Activated T-cell treated with anti-CD3 and anti-CD28 coated beads for 48 hours (primary cell): ENCODE measurements around the gene NDUFB7.
A peak's percentile ranks its signal among the peaks of the same experiment; 100 is the strongest.
"Not testable (repeated sequence)": the region's sequence is repeated elsewhere in the genome, so short reads cannot be mapped to it uniquely, and the experiment has no call there.

Source experiments
- DNase-seq: peaks from one replicate; pipeline ENCODE4 v3.0.0-alpha.2; 2020; ENCODE audit warnings: low read depth

Gene NDUFB7

GRCh38 chr19:14571695-14572490, at the start of gene NDUFB7:
Gene NDUFB7, minus strand, starts transcription at chr19:14572066. Its CDS starts 66 bp downstream, at chr19:14572000.
- DNase-seq = peak; percentile 88

DNA sequence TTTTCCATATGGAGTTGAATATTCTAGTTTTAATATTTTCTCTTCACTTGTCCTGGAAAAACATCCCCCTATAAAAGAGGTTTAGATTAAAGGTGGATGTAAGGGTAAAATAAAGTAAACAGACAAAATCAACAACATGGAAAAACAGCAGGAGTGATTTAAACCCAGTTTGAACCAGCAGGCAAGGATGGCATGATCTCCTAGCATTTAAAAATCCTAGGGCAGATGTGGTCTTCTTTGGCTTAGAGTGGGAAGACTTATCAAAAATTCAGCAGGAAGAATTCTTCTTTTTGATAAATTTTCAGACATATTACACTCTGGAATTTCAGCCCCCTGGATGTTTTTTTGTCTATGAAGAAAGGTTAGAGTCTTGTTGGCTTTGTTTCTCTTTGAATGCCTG, 47.5 kb upstream of the NDUFB7 start:
- DNase-seq = no peak

DNA sequence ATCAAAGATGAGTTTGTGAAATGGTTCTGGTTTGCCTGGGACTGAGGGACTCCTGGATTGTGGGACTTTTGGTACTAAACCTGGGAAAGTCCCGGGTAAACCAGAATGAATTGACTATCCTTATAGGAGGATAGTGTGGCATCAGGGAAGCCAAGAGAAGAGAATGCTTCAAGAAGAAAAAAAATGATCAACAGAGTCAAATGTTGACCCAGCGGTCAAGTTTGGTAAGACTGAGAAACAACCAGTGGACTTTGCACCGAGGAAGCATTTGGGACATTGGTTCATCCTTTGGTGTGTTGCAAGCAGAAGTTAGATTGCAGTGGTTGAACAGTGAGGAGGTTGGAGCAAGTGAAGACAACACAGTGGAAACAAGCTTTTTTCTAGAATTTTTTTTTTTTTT, 44.5 kb upstream of the NDUFB7 start:
- DNase-seq = no peak

DNA sequence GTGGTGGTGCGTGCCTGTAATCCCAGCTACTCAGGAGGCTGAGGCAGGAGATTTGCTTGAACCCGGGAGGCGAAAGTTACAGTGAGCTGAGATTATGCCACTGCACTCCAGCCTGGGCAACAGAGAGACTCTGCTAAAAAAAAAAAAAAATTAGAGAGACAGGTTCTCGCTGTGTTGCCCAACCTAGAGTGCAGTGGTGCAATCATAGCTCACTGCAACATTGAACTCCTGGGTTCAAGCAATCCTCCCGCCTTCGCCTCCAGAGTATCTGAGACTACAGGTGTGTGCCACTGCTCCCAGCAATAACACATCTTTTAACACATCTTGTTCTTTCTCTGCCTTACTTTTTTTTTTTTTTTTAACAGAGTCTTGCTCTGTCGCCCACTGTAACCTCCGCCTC, 43.8 kb upstream of the NDUFB7 start:
- DNase-seq = no peak

- no peak for DNase-seq
Measured at GRCh38 chr19:14614099-14614412, 42.2 kb upstream of the NDUFB7 start.

DNA sequence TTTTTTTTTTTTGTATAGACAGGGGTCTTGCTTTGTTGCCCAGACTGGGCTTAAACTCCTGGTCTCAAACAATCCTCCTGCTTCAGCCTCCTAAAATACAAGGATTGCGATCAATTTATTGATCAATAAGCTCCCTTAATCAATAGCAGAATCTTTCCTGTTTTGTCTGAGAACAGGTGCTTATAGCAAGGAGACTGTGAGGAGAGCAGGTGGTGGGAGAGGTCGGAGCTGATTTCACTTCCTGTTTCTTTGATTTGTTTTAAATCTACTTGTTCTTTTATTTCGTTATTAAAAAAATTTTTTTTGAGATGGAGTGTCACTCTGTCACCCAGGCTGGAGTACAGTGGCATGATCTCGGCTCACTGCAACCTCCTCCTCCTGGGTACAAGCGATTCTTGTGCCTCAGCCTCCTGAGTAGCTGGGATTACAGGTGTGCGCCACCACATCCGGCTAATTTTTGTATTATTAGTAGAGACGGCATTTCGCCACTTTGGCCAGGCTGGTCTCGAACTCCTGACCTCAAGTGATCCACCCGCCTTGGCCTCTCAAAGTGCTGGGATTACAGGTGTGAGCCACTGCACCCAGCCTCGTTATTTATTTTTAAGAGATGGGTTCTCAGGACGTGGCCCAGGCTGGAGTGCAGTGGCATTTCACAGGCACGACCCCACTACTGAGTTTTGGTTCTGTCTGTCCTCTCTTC, 41.7 kb upstream of the NDUFB7 start:
- not testable (repeated sequence) for DNase-seq

DNA sequence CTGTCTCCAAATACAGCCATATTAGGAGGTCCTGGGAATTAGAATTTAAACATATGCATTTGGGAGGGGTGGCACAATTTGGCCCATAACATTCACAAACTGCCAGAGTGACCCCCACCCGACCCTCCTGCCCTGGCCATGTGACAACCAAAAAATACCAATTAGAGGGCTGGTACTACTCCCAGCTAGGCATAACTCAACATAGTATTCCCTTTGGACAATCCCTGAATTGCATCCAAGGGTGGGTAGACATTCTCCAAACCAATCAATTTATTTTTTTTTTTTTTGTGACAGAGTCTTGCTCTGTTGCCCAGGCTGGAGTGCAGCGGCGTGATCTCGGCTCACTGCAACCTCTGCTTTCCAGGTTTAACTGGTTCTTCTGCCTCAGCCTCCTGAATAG, 40.8 kb upstream of the NDUFB7 start:
- no peak for DNase-seq

- not testable (repeated sequence) for DNase-seq
Measured at GRCh38 chr19:14612242-14612641, 40.4 kb upstream of the NDUFB7 start.

DNA sequence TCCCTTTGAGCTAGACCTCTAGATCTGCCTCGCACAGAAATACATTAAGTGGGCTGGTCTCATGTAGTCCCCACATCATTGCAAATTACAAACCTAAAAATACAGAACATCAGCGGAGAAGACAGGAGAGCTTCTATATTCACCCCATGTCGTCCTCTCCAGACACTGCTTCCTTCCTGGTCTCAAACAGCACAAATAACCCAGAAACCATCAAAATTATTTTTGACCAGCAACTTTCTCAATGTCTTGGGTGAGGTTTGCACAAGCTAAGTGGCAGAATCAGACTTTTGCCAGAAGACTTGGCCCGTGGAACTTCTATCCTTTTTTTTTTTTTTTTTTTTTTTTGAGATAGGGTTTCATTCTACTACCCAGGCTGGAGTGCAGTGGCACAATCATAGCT, 39.2 kb upstream of the NDUFB7 start:
- no peak for DNase-seq

DNA sequence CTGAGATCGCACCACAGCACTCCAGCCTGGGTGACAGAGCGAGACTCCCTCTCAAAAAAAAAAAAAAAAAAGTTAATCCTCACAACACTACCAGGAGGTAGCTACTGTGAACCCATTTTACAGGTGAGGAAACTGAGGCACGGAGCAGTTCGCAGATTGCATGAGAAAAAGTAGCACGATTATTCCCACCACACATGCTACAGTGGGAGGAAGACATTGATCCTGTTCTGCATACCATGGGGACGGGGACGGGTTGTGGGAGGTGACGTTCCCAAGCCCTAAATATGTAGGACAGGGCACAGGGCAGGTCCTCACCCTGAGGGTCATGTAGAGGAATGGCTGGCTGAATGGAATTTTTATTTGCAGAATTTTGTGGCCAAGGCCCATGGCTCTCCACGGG, 34.8 kb upstream of the NDUFB7 start:
- DNase-seq = no peak

- no peak for DNase-seq
Measured at GRCh38 chr19:14603990-14604387, 32.1 kb upstream of the NDUFB7 start.

DNA sequence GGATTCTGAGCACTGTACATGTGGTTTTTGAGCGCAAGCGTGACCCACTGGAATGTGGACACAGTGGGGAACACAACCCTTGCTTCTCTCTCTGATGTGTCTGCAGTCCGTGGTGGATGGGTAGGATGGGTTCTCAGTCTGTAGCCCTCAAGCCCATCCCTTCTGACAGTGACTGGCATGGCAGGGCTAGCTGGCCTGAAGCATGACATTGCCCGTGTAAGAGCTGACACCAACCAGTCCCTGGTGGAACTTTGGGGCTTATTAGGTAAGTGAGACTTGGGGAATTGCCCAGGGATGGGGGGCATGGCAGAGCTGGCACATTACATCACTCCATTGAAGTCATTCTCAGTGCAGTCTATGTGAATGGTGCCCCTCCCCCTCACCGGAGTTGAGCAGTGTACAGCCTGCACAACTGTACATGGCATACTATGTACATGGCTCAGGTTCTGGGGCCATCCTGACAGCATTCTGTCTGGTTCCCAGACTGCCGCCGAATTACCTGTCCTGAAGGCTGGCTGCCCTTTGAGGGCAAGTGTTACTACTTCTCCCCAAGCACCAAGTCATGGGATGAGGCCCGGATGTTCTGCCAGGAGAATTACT, 27.8 kb upstream of the NDUFB7 start:
- no peak for DNase-seq

GRCh38 chr19:14595558-14595957, 23.7 kb upstream of the NDUFB7 start:
- no peak for DNase-seq

- DNase-seq = peak; percentile 13
Measured at GRCh38 chr19:14589433-14589832, 17.6 kb upstream of the NDUFB7 start.

GRCh38 chr19:14585187-14585586, 13.3 kb upstream of the NDUFB7 start:
- DNase-seq = peak; percentile 30

DNA sequence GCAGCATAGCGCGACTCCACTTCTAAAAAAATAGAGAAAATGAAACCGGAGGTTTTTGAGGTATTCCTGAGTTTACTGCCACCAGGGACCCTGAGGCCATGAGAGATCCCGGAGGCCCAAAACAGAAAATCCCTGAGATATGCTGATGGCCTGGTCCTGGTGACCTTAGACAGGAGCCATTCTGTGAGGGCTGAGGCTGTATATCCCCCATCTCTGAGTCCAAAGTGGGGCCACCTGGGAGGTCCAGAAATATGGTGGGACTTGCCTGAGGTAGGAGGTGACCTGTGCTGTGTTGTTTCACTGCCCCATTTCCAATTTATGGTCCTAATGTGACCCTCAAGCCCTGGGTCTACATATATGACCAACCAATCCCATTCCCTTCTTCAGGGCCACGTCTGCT, 12.5 kb upstream of the NDUFB7 start:
- DNase-seq = not testable (repeated sequence)

- DNase-seq = no peak
Measured at GRCh38 chr19:14582894-14583340, 11.1 kb upstream of the NDUFB7 start, which contains the start of gene CLEC17A. Gene CLEC17A, plus strand, starts transcription at chr19:14583084. Its CDS starts 77 bp downstream, at chr19:14583161.

- peak; percentile 58 for DNase-seq
Measured at GRCh38 chr19:14580623-14581237, 8.9 kb upstream of the NDUFB7 start.

GRCh38 chr19:14577885-14578427, 6.1 kb upstream of the NDUFB7 start:
- no peak for DNase-seq

- no peak for DNase-seq
Measured at GRCh38 chr19:14577264-14577663, 5.4 kb upstream of the NDUFB7 start.

GRCh38 chr19:14576363-14576762, 4.5 kb upstream of the NDUFB7 start:
- no peak for DNase-seq

DNA sequence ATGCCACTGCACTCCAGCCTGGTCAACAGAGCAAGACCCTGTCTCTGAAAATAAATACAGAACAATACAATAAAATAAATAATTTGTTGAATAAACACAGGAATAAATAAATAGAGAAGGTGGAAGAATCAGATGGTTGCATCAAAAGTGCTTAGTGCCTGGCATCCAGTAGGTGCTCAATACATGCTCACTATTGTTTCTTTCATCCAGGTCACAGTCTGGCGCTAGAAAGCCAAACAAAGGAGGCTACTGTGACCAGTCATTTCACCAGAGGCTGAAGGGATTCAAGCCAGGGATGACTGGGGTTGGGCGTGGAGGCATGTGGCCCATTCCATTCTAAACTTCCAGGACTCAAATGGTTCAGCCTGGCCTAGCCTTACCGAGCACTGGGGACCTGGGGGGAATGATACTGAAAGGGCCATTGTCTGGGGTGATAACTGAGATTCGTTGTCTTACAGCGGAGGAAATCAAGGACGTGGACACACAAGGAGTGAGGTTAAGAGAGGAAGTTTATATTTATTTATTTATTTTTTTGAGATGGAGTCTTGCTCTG, 3.6 kb upstream of the NDUFB7 start:
- no peak for DNase-seq
